SHP77 treated with DMSO at 0.1 percent for 48 hours (cell line): ENCODE results near the gene MKI67.
"Not testable (repeated sequence)": the region's sequence is repeated elsewhere in the genome, so short reads cannot be mapped to it uniquely, and the experiment has no call there.

Experiments
- DNase-seq: peaks from one replicate; lab custom pipeline; 2025; lab: John Stamatoyannopoulos, UW

The MKI67 gene

DNA sequence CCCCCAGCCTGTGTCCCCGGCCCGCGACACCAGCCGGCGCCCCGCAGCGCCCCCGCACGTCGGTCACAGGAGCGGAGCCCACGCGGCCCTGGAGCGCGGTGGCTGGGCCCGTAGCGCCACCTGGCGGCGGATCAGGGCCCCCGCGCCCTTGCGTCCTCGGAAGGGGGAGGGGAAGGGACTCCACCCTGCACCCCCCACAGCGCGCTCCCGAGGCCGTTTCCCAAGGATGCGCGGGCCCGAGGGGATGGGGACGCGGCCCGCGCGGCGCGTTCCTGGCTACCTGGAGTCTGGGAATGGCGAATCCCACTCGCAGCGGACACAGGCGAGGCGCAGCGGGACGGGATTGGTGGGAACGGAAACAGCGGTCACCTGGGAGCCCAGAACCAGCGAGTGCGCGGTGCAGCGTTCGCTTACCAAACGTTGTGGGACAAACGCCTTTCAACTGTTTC, 23.8 kb upstream of the MKI67 start:
- DNase-seq: no peak

GRCh38 chr10:128149267-128150014, 23.2 kb upstream of the MKI67 start:
- DNase-seq: no peak

DNA sequence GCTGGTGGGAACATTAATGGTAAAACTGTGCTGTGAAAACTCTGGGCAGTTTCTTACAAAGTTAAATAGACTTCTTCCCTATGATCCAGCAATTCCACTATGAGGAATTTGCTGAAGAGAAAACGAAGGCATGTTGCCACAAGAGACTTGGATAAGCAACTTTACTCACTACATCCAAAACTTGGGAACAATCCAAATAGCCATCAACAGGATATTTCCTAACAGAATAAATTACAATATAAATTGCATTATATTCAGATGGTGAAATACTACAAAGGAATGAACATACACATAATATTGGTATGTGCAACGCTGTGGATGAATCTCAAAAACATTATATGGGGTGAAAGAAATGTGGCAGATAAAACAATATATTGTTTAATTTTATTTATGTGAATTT, 21.4 kb upstream of the MKI67 start:
- DNase-seq: no peak

GRCh38 chr10:128147064-128147463, 20.8 kb upstream of the MKI67 start:
- no peak for DNase-seq

GRCh38 chr10:128144547-128144946, 18.3 kb upstream of the MKI67 start:
- no peak for DNase-seq

DNA sequence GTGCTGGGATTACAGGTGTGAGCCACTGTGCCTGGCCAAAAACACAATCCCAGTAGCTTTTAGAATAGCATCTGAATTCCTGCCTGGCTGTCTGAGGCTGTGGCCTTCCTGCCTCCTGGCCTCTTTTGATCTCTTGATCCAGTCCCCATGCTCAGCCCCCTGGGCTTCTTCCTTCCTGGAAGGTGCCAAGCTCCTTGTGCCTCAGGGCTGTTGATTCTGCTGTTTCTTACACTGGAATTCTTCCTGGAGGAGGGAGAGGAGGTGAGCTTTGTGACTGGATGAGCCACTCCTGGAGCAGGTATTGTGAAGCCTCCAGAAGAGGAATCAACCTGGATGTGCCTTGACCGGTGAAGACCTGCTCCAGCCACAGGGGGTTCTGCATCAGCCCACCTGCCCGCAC, 17.3 kb upstream of the MKI67 start:
- DNase-seq: no peak

DNA sequence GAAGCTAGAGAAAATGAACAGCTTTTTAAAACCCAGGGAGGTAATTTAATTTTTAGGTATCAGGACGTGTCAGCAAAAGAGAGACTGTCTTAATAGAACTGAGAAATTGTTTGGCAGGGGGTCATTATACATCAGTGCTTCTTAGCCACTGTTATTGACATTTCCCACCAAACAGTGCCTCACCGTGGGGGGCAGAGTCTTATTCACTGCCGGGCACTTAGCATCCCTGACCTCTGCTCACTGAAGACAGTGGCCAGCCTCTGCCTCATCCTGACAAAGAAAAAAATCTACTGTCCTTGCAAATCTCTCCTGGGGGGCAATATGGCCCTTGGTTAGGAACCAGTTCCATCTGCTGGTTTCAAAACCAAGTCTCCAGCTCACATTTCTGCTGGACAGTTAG, 14.2 kb upstream of the MKI67 start:
- no peak for DNase-seq

DNA sequence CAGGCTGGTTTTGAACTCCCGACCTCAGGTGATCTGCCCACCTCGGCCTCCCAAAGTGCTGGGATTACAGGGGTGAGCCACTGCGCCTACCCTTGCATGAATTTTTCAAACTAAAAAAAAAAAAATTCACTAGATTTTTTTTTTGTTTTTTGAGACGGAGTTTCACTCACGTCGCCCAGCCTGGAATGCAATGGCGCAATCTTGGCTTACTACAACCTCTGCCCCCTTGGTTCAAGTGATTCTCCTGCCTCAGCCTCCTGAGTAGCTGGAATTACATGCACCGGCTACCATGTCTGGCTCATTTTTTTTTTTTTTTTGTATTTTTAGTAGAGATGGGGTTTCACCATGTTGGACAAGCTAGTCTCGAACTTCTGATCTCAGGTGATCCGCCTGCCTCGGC, 12.2 kb upstream of the MKI67 start:
- DNase-seq: not testable (repeated sequence)

GRCh38 chr10:128137877-128138276, 11.7 kb upstream of the MKI67 start:
- DNase-seq: no peak

DNA sequence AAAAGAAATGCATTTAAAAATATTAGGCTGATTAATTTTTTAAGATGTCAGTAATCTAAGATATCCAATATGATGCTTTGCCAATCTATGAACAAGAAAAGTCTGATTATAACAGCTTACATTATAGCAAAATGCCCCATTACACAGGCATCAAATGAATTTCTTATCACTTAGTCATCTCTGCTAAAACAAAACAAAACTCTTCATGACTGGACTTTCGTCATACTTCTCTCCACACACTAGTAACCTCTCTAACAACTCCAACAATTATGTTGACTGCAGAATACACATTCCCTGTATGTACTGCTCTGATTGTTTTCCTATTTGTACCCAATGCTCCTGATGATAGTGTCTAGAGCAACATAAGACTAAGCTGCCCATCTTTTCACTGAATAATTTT, 3.8 kb upstream of the MKI67 start:
- DNase-seq: no peak

GRCh38 chr10:128128582-128128981, 2.4 kb upstream of the MKI67 start:
- no peak for DNase-seq

DNA sequence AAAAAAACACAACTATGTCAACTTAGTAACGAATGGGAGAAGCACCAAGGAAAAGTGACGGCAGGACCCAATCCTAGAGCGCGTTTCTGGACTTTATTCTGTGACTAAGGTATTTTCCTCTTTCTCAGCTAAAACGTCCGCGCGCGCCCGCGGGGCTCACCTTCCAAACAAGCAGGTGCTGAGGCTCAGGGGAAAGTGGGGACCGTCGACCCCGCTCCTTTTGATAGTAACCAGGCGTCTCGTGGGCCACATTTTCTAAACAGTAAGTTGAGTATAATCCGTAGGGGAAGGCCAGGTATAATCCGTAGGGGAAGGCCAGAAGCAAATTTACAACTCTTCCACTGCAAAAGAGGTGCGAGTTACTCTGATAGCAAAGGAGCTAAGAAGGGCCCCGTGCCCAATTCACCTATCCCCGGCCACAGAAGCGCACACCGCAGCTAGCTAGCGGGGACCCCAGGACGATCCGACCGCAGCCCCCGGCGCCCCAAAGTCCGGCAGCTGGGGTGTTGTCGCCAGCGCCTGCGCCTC, 743 bp downstream of the MKI67 start:
- DNase-seq: no peak

GRCh38 chr10:128124813-128125403, 1.3 kb downstream of the MKI67 start:
- DNase-seq: no peak

GRCh38 chr10:128123846-128124245, 2.4 kb downstream of the MKI67 start:
- no peak for DNase-seq

- no peak for DNase-seq
Measured at GRCh38 chr10:128122931-128123330, 3.3 kb downstream of the MKI67 start.

DNA sequence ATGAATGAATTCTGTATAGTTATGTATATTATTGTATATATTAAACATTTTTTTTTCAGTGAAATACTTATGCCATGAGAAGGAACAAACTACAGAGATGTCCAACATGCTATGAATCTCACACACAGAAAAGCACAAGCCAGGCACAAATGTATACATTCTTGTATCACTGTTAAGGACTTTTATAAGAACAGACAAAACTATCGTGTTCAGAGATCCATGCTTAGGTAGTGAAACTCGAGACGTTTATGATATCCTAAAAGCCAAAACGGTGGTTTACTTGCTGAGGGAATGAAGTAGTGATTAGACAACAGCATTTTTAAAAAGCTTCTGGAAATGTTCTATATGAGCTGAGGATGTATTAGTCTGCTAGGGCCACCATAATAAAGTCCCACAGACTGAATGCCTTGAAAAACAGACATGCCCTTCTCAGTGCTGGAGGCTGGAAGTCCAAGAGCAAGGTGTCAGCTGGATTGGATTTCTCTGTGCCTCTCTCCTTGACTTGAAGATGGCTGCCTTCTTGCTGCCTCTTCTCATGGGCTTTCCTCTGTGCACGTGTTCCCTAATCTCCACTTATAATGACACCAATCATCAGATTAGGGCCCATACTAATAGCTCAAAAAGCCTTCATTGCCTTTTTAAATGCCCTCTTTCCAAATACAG, 4.3 kb downstream of the MKI67 start:
- no peak for DNase-seq

DNA sequence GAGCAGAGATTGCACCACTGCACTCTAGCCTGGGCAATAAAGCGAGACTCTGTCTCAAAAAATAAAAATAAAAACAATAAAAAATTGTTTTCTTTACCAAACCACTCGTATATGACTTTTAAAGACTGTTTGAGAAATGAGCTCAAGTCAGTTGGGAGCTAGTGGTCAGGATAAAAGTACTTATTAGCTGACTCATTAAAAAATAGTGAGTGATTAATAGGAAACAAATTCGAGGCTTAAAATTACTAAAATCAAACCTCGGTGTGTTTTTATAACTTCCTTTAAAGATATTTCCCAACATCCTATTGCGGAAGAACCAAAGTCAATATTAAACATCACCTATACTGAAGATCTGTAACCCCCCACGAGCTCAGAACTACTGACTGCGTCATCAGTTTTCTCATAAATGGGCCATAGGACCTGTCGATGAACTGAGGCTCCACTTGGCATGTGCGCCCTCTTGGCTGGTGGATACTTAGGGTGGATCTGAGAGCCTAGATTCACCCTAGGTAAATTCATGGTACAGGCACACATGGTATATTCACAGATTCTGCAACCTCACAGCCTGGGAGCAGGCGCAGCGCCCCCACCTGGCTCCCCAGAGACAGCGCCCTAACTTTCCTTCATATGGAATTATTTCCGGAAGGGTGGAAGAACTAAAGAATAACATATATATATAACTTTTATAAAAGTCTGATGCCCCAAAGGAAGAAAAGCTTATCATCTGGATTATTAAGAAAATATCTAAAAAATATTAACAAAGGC, 9.2 kb downstream of the MKI67 start:
- no peak for DNase-seq

GRCh38 chr10:128116187-128116586, 10.0 kb downstream of the MKI67 start:
- no peak for DNase-seq

DNA sequence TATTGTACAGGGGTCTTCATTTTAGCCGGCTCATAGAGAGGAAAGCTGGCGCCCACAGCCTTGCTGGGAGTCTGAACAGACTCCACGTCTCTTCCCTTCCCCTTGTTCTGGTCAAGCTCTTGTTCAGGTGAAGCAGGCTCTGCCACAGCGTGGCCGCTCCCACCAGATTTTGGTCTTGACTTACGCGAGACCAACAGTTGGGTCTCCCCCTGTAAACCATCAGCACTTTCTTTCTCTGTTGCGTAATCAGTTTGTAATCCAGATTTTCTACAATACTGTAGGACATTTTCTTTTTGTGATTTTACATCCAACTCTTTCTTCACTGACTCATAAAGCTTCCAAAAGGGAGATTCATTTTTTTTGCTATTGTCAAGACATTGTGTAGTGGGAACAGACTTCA, 10.9 kb downstream of the MKI67 start:
- DNase-seq: no peak

DNA sequence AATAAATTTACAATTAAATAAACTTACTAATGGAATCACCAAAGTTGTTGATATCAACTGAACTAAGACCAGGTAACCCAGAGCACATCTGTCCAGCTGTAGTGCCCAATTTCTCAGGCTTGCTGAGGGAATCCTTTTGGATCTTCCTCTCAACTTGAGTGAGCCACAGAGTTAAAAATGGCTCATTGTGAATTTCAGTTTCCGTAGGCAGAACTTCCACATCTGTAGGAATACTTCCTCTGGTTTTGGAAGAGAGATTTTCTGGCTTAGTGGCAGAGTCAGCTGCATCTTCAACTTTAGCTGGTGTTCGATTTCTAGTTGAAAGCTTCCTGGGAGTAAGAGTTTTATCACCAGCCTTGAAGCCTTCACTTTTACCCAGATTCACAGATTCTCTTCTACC, 11.3 kb downstream of the MKI67 start:
- no peak for DNase-seq

GRCh38 chr10:128113026-128113425, 13.2 kb downstream of the MKI67 start:
- no peak for DNase-seq

DNA sequence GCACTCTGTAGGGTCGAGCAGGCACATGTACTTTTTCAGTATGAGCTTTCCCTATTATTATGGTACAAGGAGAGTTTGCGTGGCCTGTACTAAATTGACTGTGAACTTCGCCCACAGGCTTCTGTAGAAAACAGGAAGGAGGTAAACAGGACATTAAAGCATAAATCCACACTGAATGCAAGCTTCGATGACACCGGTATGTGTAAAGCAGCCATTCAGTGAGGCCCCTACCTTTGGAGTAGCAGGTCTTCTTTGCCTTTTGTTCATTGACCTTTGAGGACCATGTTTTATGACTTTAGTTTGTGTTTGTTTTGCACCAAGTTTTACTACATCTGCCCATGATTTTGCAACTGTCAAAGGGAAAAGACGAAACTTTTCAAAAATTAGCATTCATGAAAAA, 14.5 kb downstream of the MKI67 start:
- DNase-seq: no peak
